Skeletal muscle satellite cell (primary cell): ENCODE measurements around the gene CCL4L2.
"Not testable (repeated sequence)": the region's sequence is repeated elsewhere in the genome, so short reads cannot be mapped to it uniquely, and the experiment has no call there.

Experiments used
- H3K27me3 ChIP-seq: 2 replicates; pipeline ENCODE4 v1.7.0; 2013; ENCODE audit warnings: low read length; ENCODE audit not compliant: control insufficient read depth, insufficient read depth
- H3K36me3 ChIP-seq: 2 replicates; pipeline ENCODE4 v1.7.0; 2013; ENCODE audit warnings: mild to moderate bottlenecking, control low read depth, low read length; ENCODE audit not compliant: insufficient read depth
- H3K4me1 ChIP-seq: 2 replicates; pipeline ENCODE4 v1.7.0; 2013; ENCODE audit warnings: low read length; ENCODE audit not compliant: control insufficient read depth, insufficient read depth
- H3K4me2 ChIP-seq: 2 replicates; pipeline ENCODE4 v1.7.0; 2013; ENCODE audit warnings: mild to moderate bottlenecking, low read length
- H3K4me3 ChIP-seq: 2 replicates; pipeline ENCODE4 v1.7.0; 2013; ENCODE audit warnings: low read length
- H3K9ac ChIP-seq: 2 replicates; pipeline ENCODE4 v1.7.0; 2013; ENCODE audit warnings: mild to moderate bottlenecking, low read depth, low read length, moderate library complexity
- H3K9me3 ChIP-seq: replicated peaks from 2 replicates; pipeline ENCODE4 v1.7.0; 2013; ENCODE audit warnings: mild to moderate bottlenecking, control low read depth, low read length

The CCL4L2 gene

DNA sequence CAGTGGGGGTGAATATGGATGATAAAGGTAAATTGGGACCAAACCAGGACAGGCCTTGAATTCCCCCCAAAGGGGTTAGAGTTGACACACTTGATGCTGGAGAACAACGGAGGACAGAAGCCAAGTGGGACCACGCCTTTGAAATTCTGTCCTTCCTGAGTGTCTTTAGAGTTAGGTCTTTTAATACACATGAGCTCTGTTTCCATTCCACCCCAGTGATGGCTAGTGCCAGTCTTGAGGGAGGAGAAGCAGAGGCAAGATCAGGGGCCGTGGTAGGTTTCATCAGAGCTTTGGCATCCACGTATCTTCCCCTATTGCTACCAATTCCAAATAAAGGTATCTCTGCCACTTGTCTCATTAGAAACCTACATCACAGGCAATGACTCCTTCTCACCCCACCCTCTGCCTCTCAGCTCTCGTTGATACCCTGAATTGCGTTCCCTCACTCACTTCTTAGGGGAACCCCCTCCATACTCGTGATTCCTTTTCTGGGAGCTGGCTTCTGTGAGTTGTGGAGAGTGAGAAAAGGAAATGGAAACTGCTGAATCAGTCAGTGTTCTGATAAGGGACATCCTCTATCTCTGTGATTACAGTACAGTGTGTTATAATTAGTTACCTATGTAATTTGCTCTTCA, 11.9 kb upstream of the CCL4L2 start:
- Histone ChIP-seq H3K4me1 (no peaks in the 10 kb centered on the region), H3K27me3 (peaks cover 8% of the 10 kb centered on the region)

DNA sequence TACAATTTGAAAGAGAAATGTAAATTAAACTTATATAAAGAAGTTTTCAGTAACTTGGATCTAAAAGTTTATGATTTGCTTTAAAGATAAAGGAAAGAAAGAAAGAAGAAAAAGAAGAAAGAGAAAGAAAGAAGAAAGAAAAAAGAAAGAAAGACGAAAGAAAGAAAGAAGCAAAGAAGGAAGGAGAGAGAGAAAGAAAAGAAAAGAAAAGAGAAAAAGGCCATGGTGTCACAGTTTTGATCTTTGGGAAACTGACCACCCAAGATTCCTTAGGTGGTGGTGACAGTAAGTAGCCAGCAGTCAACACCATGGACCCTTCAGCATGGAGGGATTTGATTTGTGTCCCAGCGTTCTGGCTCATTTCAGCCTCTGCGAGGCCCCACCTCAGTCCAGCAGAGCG, 9.8 kb upstream of the CCL4L2 start:
- H3K36me3 ChIP-seq, H3K9me3 ChIP-seq, H3K4me1 ChIP-seq, H3K4me2 ChIP-seq, H3K4me3 ChIP-seq, H3K9ac ChIP-seq: not testable (repeated sequence)
- peaks cover 13% of the 10 kb centered on the region for H3K27me3 ChIP-seq

More for the DNA sequence above, 11.9 kb upstream of the CCL4L2 start:
- Histone ChIP-seq H3K9ac (no peak overlapping the region), H3K4me3 (no peak overlapping the region), H3K36me3 (no peaks in the 10 kb centered on the region), H3K4me2 (no peak overlapping the region), H3K9me3 (no peaks in the 10 kb centered on the region)

DNA sequence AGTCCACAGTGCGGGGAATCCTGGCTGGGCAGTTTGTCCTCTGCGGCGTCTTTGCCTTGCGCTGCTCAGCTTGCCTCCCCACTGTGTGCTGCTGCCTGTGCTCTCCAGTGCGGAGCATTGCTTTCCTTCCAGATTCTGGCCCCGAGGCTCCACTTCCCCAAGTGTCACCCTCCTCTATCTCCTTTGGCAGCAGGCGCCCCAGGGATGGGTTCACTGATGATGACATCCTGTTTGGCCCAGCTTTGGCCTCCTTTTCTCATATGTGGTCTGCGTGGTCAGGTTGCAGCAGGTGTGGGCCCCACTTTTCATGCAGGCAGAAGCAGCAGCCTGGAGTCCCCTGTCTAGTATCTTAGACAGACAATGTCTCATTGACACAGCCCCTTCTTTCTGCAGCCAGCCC, 9.4 kb upstream of the CCL4L2 start:
- not testable (repeated sequence) for H3K4me3 ChIP-seq, H3K36me3 ChIP-seq, H3K4me2 ChIP-seq, H3K9ac ChIP-seq, H3K4me1 ChIP-seq, H3K9me3 ChIP-seq
- peaks cover 13% of the 10 kb centered on the region for H3K27me3 ChIP-seq

DNA sequence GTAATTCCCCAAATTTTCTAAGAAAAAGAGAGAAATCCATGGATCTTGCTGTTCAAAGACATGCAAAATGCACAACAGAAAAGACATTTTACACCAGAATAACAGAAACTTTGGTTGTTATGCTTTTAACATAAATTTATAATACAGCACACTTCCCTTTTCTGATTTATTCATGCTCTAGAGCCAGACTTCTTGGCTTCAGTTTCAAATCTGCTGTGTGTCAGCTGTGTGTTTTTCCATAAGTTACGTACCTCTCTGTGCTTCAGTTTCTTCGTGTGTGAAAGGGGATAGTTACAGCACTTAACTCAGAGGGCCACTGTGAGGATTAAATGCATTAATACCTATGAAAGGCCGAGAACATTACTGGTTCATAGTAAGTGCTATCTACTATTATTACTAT, 7.5 kb upstream of the CCL4L2 start:
- Histone ChIP-seq H3K4me1 (no peaks in the 10 kb centered on the region), H3K4me2 (no peak overlapping the region), H3K4me3 (no peak overlapping the region), H3K9me3 (no peaks in the 10 kb centered on the region), H3K9ac (no peak overlapping the region), H3K36me3 (no peaks in the 10 kb centered on the region), H3K27me3 (peaks cover 13% of the 10 kb centered on the region)

DNA sequence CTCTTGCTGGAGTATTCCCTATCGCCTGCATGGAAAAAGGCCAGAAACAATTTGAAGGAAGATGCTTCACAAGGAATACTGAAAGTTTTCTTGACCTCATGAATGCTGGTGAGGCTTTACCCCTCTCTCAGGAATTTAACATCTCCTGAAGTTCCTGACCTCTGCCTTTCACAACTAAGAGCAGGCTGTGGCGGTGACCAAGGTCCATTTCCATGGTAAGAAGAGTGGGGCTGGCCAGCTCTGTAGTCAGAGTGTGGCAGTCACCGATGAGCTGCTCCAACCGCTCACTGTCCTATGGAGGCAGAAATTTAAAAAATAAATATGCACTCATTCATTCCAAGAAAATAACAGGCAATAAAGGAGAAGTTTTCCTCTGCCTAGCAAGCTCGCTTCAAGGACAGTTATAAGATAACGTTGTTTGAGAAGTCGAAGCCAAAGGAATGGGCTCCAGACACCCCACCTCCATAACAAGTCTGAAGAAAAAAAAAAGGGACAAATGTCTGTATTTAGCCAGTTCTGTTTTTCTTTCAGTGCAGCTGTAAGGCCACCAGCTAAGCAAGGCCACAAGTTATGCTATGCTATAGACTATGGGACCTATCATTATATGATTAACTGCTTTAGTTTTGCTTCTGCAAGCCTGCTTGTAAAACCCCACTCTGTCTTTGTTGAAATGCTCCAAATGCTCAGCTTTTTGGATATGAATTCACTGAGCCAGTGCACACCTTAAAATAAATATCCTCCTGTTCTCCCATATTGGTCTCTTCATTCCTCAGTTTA, 6.0 kb upstream of the CCL4L2 start:
- no peak overlapping the region for H3K4me3 ChIP-seq
- H3K36me3 ChIP-seq, result no peaks in the 10 kb centered on the region
- H3K4me1 ChIP-seq, result no peaks in the 10 kb centered on the region

DNA sequence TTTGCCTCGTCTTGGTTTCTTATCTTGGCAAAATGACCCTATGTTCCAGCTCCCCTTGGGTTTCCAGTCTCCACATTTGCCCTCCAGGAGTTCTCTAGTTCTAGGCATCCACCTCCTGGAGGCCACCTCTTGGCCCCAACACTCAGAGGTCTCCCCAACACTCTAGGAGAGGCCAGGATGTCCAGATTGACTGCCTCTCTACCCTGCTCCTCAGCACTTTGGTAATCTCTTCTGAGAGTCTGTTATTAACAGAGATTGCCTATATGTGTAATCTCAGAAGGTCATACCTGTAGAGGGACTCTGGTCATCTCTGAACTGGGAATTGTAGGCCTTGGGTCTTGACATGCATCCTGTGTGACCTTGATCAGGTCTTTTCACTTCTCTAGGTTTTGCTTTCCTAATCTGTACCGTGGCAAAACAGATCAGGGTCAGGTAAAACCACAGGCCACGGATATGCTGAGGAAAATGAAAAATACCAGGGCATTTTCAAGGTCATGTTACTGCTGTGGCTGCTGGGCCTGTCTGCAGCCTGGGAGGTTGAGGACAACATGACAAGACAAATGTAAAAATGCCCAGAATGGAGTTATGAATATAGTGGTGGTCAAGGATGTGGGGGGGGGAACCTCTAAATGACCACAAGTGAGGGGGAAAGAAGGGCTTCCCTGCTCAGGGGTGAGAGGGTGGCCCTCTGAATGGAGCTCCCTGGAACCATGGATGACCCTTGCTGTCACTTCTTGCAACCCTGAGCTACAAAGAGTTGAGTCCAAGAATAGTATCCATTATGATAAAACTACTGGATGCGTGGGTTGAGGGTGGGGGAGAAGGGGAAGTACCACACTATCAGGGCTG, 5.0 kb upstream of the CCL4L2 start:
- H3K9me3 ChIP-seq, result no peaks in the 10 kb centered on the region
- no peaks in the 10 kb centered on the region for H3K4me1 ChIP-seq
- no peak overlapping the region for H3K4me3 ChIP-seq
- no peaks in the 10 kb centered on the region for H3K36me3 ChIP-seq
- no peak overlapping the region for H3K9ac ChIP-seq
- H3K4me2 ChIP-seq, result no peak overlapping the region
- H3K27me3 ChIP-seq, result peaks cover 8% of the 10 kb centered on the region

More for the DNA sequence above, 6.0 kb upstream of the CCL4L2 start:
- no peak overlapping the region for H3K4me2 ChIP-seq
- H3K9me3 ChIP-seq, result no peaks in the 10 kb centered on the region
- peaks cover 8% of the 10 kb centered on the region for H3K27me3 ChIP-seq
- no peak overlapping the region for H3K9ac ChIP-seq

DNA sequence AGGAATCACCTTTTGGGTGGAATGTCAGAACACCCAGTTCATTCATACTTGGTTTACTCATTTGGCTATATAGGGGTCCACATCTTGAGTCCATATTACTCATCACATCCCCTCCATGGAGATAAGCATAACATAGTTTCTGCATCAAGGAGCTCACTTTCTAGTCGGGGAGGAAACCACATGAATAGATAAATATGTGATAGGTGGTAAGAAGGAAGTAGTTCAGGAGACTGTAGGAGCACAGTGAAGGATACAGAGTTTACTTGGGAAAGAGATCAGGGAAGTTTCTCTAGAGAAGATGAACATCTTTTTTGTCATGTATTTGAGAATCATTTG, 4.4 kb upstream of the CCL4L2 start:
- not testable (repeated sequence) for H3K36me3 ChIP-seq, H3K27me3 ChIP-seq, H3K4me3 ChIP-seq, H3K9ac ChIP-seq, H3K4me1 ChIP-seq, H3K4me2 ChIP-seq, H3K9me3 ChIP-seq

DNA sequence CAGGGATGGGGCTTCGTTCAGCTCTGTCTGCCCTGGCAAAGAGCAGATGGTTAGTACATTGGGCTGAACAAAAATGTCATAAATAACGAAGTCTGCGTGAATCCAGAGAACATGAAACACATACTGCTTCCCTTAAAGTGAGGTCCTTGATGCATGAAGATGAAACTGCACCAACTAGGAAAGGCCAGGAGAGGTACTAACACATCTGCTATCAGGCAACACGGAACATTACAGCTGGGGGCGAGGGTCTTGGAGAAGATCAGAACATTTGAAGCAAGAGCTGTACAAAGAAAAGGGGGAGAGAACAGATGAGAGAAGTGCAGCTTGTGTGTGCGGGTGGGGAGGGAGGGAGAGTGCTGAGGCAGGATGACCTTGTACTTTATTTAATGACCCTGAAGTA, 3.5 kb upstream of the CCL4L2 start:
- not testable (repeated sequence) for H3K9ac ChIP-seq, H3K27me3 ChIP-seq

DNA sequence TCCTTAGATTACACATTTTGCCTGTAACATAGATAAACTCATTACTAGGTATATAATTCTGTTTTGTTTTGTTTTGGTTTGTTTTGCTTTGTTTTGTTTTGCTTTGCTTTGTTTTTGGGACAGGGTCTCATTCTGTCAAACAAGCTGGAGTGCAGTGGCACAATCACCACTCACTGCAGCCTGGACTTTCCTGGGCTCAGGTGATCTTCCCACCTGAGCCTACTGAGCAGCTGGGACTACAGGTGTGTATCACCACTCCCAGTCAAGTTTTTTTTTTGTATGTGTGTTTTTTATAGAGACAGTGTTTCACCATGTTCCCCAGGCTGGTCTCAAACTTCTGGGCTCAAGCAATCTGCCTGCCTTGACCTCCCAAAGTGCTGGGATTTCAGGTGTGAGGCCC, 1.3 kb upstream of the CCL4L2 start:
- no peak overlapping the region for H3K4me3 ChIP-seq
- no peaks in the 10 kb centered on the region for H3K36me3 ChIP-seq
- no peak overlapping the region for H3K4me2 ChIP-seq
- no peaks in the 10 kb centered on the region for H3K9me3 ChIP-seq
- no peaks in the 10 kb centered on the region for H3K4me1 ChIP-seq
- no peak overlapping the region for H3K9ac ChIP-seq
- H3K27me3 ChIP-seq, result peaks cover 5% of the 10 kb centered on the region

More for the DNA sequence above, 3.5 kb upstream of the CCL4L2 start:
- H3K4me1 ChIP-seq, H3K9me3 ChIP-seq, H3K36me3 ChIP-seq, H3K4me3 ChIP-seq, H3K4me2 ChIP-seq: not testable (repeated sequence)

DNA sequence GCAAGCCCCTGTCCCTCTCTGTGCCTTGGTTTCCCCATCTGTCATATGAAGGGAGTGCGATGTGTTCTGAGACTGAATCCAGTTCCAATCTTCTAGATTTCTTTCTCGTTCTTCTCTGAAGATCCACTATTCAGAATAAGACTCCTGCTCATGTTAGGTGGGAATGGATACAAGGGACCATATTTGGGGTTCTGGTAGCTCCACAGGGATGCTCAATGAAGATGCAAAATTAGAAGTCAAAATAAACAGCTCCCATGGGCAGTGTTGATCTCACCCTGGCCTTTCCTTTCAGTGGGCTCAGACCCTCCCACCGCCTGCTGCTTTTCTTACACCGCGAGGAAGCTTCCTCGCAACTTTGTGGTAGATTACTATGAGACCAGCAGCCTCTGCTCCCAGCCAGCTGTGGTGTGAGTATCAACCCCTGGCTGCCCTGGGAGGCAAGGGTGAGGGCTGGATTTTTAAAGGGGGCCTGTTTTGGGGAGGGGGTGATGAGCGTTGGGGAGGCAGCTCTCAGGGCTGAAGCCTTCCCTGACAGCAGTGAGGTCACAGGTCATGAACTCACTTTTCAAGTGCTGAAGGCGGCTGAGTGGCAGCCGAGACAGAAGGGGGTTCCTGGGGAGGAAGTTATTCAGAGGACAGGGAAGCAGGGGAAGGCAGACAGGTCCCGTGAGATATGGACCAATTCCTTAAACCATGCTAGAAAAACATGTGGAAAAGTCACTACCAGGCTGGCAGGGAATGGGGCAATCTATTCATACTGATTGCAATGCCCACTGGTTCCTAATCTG, 815 bp downstream of the CCL4L2 start:
- not testable (repeated sequence) for H3K4me3 ChIP-seq, H3K9ac ChIP-seq, H3K4me1 ChIP-seq, H3K27me3 ChIP-seq, H3K9me3 ChIP-seq, H3K4me2 ChIP-seq, H3K36me3 ChIP-seq

DNA sequence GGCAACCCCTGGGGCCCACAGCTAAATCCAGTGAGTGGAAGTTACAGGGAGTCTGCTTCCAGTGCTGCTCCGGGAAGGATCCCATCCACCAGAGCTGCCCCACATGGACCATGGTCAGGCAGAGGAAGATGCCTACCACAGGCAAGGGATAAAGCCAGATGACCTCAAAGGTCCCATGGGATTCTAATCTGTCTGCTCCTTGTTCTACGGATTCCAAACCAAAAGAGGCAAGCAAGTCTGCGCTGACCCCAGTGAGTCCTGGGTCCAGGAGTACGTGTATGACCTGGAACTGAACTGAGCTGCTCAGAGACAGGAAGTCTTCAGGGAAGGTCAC, 1.4 kb downstream of the CCL4L2 start:
- Histone ChIP-seq H3K27me3 (no peaks in the 10 kb centered on the region), H3K4me2 (no peak overlapping the region), H3K36me3 (no peaks in the 10 kb centered on the region), H3K4me1 (no peaks in the 10 kb centered on the region), H3K4me3 (no peak overlapping the region), H3K9ac (no peak overlapping the region), H3K9me3 (no peaks in the 10 kb centered on the region)
